HG03575 (cell line): ENCODE data around the gene TSHR.
"Not testable (repeated sequence)": the region's sequence is repeated elsewhere in the genome, so short reads cannot be mapped to it uniquely, and the experiment has no call there.

Experiments used
- ATAC-seq: cut with Tn5 transposase; IDR thresholded peaks from one replicate; pipeline ENCODE4 v1.9.1; 2021; ENCODE audit not compliant: unreplicated experiment, insufficient number of reproducible peaks, low FRiP score; ENCODE audit errors: extremely low read depth

Gene TSHR

DNA sequence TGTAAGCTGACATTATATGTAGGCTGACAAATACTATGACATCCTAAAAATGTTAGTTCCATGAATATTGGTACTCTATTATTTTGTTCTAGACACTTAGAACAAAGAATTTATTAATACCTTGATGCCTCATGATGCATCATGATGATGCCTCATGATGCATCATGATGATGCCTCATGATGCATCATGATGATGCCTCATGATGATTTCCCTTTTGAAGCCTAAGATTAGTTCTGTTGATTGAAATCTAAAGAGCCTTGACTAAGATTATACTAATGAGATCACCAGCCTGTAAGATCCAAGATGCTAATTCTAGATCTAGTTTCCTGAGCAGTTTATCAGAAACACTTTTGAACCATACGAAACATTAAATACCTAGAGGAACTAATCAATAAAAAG, 9.2 kb upstream of the TSHR start:
- no peak for ATAC-seq

DNA sequence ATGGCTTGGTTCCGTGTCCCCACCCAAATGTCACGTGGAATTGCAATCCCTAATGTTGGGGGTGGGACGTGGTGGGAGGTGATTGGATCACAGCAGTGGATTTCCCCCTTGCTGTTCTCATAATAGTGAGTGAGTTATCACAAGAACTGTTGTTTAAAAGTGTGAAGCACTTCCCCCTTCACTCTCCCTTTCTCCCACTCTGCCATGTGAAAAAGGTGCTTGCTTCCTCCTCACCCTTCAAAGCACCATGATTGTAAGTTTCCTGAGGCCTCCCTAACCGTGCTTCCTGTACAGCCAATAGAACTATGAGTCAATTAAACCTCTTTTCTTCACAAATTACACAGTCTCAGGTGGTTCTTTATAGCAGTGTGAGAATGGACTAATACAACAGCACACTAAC, 8.6 kb upstream of the TSHR start:
- no peak for ATAC-seq

DNA sequence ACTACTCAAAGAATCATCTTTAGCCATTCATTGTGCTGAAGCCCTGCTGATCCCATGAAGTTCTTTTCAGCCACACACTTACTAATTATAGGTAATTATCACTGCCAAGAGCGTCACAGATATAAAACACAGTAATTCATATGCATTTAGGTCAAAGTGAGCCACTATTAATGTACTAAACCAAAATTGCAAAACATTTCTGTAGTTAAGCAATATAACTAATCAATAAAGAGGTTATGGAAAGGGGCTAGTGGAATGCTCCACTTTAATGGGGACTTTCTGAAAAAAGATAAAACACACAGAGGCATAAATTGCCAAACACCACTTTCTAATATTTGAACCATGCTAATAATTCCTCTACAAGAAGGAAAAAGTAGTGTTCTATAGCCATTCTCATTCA, 7.1 kb upstream of the TSHR start:
- no peak for ATAC-seq

DNA sequence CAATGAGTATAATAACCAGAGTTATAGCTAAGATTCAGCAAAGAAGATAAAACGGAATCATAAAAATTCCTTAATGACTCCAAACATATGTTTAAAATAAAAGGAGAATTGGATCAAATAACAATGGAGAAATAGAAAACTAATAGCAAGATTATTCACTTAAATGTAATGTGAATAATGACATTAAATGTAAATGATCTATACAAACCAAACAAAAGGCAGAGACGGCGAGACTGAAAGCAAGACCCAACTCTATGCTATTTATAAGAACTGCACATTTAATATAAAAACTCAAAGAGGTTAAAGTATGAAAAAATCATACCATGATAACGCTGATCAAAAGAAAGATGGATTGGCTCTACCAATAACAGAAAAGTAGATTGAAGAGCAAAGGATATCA, 3.9 kb upstream of the TSHR start:
- no peak for ATAC-seq

DNA sequence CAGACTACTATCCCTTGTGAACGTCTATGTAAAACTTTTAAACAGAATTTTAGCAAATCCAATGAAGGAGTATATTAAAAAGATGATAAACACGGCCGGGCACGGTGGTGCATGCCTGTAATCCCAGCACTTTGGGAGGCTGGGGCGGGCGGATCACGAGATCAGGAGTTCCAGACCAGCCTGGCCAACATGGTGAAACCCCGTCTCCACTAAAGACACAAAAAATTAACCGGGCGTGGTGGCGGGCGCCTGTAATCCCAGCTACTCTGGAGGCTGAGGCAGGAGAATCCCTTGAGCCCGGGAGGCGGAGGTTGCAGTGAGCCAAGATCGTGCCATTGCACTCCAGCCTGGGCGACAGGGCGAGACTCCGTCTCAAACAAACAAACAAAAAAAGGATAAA, 2.2 kb upstream of the TSHR start:
- not testable (repeated sequence) for ATAC-seq

DNA sequence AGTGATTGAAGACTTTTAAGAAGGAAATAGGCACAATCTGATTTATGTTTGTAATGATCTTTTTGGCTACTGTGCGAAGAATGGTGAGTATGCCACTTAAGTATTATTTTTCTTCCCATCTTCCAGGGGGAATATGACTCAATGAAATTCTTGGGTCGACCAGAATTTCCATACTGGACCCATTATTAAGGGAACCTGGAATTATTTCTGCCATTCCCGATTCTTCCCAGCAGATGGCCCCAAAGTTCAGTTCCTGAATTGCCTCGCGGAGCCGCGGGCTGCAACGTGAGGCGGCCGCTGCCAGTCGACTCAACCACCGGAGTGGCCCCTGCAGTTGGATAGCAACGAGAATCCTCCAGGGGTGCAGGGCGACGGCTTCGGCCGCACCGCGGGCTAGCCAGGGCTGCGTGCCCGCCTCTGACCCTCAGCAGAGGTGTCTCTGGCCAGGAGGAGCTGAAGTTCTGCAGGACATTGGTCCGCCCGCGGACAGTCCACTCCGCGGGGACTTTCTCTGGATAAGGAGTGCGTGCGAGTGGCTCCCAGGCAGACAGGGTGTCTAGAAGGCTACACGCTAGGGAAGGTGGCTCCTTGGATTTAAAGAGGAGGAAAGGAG, 628 bp upstream of the TSHR start:
- ATAC-seq: no peak

DNA sequence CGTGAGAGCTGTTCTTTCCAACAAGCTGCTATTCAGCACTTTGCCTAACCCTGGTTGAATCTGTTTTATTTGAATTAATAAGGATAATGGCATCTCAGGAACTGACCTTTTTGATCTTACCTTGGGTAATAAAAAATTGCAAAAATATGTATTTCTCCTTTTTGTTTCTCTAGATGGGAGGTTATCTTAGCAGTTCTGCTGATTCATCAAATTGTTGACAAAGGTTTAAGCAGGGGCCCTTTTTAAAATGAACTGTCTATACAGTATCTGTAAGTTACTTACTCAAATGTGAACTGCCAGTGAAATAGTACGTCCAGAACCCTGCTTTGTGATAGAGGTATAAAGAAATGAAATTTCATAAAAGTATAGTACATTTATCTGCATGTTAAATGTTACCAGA, 681 bp downstream of the TSHR start:
- no peak for ATAC-seq

DNA sequence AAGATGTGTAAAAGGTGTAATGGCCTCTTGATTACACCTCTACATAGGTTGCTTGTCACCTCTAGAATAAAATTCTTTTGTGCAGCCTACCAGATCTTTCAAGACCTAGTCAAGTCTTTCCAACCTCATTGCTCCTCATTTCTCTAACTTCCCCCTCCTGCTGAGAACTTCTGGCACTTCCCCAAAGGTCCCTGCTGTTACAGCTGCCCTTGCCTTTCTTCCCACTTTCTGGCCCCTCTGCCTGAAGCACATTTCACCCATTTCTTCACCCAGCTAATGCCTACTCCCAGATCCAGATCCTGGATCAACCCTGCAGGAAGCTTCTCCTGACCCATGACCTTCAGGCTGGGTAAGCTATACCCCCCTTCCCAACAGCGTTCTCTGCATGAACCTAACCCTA, 1.5 kb downstream of the TSHR start:
- no peak for ATAC-seq

DNA sequence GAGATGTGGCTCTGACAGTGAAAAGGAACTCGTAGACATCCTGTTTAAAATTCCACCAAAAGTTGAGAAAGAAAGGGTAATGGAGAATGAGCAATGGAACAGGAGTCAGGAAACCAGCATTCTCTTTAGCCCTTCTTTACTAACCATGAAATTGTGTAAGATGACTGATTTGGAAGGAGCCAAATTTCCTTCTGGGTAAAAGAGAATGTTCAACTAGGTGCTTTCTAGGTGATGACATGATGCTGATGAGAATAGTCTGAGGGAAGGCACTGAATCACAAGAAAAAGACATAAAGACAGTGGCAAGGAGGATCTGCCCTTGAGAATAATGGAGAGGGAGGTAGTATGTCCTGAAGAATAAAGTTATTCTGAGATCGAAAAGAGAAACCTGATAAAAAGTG, 2.2 kb downstream of the TSHR start:
- ATAC-seq: no peak

DNA sequence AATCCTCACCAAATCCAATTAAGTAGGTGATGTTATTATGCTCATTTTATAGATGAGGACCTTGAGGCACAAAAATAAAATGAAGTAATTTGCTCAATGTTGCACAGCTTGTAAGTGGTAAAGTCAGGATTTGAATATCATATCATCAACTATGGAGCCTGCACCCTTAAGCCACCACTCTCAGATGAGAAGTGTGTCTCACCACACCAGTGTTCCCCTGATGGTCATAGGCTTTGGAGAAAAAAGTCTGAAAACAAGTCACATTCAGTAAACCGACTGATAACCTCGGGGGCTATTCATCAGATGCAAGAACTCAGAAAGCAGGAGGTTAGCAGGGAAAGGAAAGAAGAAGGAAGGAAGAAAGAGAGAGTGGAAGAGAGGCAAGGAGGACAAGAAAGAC, 2.8 kb downstream of the TSHR start:
- ATAC-seq: no peak

DNA sequence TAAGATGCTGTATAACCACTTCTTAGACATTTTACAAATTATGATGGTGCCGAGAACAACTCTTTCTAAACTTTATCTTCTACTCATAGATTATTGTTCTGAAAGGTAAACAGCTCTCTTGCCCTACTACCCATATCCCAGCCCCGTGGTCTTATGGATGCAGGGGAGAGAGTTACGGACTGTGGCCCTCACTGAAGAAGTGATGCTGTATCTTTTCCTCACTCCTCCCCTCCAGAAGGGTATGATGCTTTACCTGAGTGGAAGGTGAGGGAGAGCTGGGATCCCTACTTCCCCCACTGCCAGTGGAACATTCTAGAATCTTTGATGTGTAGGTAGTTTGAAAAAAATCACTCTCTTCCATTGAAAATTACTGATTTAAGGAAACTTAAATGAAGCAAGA, 3.5 kb downstream of the TSHR start:
- no peak for ATAC-seq

DNA sequence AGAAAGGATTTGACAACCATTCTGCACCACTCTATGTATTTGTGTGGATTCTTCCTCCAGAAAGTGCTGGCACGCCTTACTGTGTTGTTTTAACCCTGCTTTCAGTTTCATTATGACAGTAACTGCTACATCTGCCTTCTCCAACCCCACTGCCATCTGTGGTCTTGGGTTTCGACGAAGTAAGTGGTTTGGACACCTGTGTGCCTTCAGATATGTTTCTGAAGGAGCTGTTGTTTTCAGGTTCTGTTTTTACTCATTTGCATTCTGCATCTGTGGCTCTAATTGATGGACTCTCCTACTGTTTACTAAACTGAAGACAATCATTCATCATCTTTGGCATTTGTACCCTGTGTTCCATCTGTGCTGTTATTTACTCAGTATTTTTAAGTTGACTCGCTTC, 4.1 kb downstream of the TSHR start:
- peak; percentile 98 for ATAC-seq

DNA sequence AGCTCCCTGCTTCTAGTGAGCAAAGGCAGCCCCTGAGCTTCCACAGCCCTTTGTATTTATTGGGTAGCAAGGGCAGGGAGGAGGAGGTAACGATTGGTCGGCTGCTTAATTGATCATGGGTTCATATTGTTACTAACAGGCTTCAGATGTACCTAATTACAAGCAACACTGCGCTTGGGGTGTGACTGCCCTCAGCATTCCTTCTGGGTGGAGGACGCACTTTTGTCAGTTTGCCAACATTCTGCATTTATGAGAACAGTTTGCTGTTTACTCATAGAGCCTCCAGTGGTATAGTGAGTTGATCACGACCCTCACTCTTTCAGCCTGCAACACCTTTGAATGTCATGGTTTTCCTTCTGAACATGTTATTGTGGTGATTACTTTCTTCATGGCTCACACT, 9.6 kb downstream of the TSHR start:
- ATAC-seq: no peak

DNA sequence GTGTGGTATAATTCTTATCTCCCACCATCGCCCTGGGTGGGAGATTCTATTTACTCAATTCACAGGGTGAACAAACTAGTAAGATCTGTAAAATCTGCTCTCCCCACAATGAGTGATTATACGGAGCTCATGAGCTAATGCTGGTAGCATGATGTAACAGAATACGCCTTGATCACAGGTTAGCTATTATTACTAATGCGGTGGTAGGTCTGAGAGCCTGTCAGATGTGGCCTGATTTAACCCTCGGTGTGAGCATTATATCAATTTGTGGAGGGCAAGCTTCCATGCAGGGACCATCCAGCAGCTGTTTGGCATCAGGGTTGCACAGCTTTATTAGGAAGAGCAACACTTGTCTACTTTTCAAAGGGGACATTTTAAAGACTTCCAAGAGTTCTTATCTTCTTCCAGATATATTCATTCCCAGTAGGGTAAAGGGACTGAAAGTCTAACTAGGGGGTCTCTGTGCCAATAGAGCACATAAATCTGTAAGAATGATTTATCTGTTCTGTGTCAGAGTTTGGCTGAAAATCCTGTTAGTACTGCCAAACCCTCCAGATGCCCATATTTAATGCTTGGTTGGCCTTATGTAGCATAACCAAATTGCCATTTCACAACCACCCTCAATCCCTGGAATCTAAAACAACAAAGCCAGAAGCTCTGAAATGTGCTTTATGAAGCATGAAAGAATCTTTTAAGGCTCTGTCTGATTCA, 18.7 kb downstream of the TSHR start:
- no peak for ATAC-seq

DNA sequence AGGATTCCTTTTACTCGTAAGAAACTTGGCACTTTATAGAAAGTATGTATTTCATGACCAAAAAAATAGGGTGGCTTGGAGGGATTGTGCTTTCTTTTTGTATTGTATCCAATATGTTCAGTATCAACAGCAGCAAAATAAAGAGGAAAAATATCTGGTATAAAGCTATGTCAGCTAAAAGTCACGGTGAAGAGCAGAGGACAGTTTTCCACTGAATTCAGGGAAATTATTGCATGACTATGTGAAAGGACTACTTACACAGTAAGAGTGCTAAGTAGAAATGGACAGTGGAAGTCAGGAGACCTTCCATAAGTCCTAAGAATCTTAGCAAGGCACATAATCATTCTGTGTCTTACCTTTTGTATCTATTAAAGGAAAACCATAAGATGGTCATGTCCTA, 19.3 kb downstream of the TSHR start:
- no peak for ATAC-seq

DNA sequence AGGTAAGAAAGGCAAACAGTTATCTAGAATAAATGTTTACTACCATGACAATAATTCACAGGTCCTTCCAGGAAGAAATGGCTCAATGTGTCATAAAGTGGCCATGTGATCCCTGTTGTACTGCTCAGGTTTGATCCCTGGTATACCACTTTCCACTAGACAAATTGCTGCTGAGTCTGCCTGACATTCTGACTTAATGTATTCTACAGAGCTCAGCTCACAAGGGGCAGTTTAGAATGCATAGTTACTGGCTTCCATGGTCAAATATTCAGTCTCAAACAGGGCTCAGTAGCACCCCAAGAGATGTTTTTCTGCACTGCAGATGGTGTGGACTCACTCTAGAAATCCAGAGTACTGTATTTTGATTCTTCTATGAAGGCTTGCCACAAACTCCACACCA, 21.8 kb downstream of the TSHR start:
- ATAC-seq: no peak

DNA sequence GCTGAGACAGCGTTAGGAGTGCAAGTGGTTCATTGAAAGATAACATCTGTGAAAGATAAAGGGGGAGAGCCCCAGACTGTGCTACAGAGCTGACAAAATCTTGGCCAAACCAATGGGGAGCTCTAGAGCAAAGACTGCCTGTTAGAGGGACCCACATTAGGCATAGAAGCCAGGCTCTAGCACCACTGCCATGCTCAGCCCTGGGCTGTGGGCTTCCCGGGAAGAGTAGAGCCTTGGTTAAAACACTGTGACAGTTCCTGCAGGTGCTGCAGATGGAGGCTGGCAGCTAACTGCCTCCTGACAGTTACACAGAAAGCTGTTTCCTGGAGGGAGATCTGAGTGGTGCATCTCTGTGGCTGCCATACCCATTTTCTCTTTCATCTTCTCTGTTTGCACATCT, 23.0 kb downstream of the TSHR start:
- ATAC-seq: no peak

DNA sequence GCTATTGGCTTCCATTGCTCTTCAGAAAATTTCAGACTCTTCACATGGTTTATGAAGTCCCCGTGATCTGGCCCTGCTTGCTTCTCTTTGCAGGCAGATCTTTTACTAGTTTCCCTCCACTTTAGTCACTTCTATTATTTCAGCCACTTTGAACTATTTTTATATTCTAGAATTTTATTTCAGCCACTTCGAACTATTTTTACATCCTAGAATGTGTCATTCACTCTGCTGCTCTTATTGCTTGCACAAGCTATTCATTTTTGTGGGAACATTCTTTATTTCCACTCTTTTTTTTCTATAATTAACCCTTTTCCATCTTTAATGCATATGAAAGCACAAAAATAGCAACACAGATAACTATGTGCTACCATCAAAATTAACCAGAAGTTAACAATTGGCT, 24.5 kb downstream of the TSHR start:
- no peak for ATAC-seq

DNA sequence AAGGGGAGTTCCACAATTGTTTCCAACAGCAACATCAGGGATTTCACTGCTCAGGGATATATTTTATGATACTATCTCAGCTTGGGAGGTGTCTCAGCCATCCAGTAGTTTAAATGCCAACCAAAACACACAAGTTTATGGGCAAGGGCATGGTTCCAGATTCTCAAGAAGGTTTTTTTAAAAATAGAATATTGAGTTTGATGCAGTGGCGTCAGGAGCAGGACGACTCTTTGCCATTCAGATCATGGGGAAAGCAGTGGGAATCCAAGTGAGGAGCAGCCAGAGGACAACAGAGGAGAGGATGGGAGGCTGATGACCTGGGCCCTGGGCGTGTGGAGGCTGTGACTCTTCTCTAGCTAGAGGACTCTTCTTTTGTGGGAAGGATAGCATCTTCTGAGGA, 25.7 kb downstream of the TSHR start:
- no peak for ATAC-seq

DNA sequence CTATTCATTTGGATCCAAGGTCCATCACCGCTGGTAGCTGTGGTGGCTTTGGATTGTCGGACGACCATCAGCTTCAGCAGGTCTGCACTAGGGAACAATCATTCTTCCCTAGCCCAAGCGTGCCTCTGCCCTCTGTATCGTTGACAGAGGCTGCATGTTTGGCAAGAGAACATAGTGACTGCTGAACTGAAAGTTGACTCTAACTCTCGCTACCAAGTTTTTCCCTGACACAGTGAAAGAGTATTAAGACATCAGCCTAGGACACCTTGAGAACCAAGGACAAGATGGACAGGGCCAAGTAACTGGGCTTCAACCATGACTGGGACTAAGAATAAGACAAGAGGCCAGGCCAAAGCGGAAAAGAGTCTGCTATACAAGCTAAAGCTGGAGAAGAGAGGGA, 26.3 kb downstream of the TSHR start:
- no peak for ATAC-seq

DNA sequence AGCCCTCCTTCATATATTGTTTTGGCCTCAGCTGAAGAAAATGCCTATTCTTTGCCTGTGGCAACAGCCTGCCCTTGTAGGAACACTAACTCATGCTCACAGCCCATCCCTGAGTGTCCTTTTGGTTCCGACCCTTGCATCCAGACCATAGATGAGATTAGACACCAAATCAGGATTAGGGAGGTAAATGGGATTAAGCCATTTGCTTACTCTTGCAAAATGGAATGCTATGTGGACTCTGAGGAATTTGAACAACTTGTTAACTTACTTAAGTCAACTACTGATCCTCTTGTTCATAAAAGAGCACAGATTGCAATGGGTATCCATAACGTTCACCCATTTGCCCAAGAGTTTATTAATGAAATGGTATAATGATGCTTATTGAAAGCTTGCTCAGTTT, 27.3 kb downstream of the TSHR start:
- ATAC-seq: no peak
